ENCODE data around the gene PSMB2. TPM values are rescaled to one million over a fixed set of nuclear protein-coding genes. Genes with fewer than 3 reads are reported as not detected.

The PSMB2 gene
- total RNA-seq, 1 donor: 18.5 TPM

GRCh38 chr1:35592991-35593769 lies 48.1 kb downstream of the PSMB2 start:
- no peak overlapping the region for H3K4me3 ChIP-seq (ENCODE audit: insufficient read depth, low read length)
- H3K9me3 ChIP-seq (ENCODE audit: low read depth, low read length): no peaks in the 10 kb centered on the region
- no peaks in the 10 kb centered on the region for H3K27me3 ChIP-seq (ENCODE audit: insufficient read depth, low read length)
- peaks cover 6% of the 10 kb centered on the region for H3K36me3 ChIP-seq (ENCODE audit: insufficient read depth, low read length)
- H3K79me2 ChIP-seq (ENCODE audit: insufficient read depth, low read length): no peaks in the 10 kb centered on the region
- no peaks in the 10 kb centered on the region for H3K4me1 ChIP-seq (ENCODE audit: insufficient read depth, low read length)
- no peak for TF ChIP-seq CTCF (IDR thresholded peaks at IDR 0.05; ENCODE audit: extremely low read depth, low read depth, low read length)
- H3K4me2 ChIP-seq (ENCODE audit: insufficient read depth, low read length): no peak overlapping the region
- no peak for DNase-seq (ENCODE audit: insufficient read length, low spot score, missing footprints)
- H2AFZ ChIP-seq (ENCODE audit: low read length): no peak overlapping the region
- no peak overlapping the region for H3K27ac ChIP-seq (ENCODE audit: low read depth, low read length)
- H4K20me1 ChIP-seq (ENCODE audit: insufficient read depth, low read length): no peaks in the 10 kb centered on the region

GRCh38 chr1:35591211-35591610 lies 50.1 kb downstream of the PSMB2 start:
- TF ChIP-seq CTCF (IDR thresholded peaks at IDR 0.05; ENCODE audit: extremely low read depth, low read depth, low read length): no peak
- H3K27ac ChIP-seq (ENCODE audit: low read depth, low read length): no peak overlapping the region
- no peak overlapping the region for H2AFZ ChIP-seq (ENCODE audit: low read length)
- H3K4me2 ChIP-seq (ENCODE audit: insufficient read depth, low read length): no peak overlapping the region
- no peaks in the 10 kb centered on the region for H3K27me3 ChIP-seq (ENCODE audit: insufficient read depth, low read length)
- no peak overlapping the region for H3K4me3 ChIP-seq (ENCODE audit: insufficient read depth, low read length)
- no peaks in the 10 kb centered on the region for H4K20me1 ChIP-seq (ENCODE audit: insufficient read depth, low read length)
- H3K36me3 ChIP-seq (ENCODE audit: insufficient read depth, low read length): no peaks in the 10 kb centered on the region
- DNase-seq (ENCODE audit: insufficient read length, low spot score, missing footprints): no peak
- no peaks in the 10 kb centered on the region for H3K9me3 ChIP-seq (ENCODE audit: low read depth, low read length)
- no peaks in the 10 kb centered on the region for H3K79me2 ChIP-seq (ENCODE audit: insufficient read depth, low read length)
- H3K4me1 ChIP-seq (ENCODE audit: insufficient read depth, low read length): no peaks in the 10 kb centered on the region

GRCh38 chr1:35590476-35591040 lies 50.8 kb downstream of the PSMB2 start:
- H3K9me3 ChIP-seq (ENCODE audit: low read depth, low read length): no peaks in the 10 kb centered on the region
- TF ChIP-seq CTCF (IDR thresholded peaks at IDR 0.05; ENCODE audit: extremely low read depth, low read depth, low read length): no peak
- no peaks in the 10 kb centered on the region for H3K27me3 ChIP-seq (ENCODE audit: insufficient read depth, low read length)
- no peaks in the 10 kb centered on the region for H3K79me2 ChIP-seq (ENCODE audit: insufficient read depth, low read length)
- no peak overlapping the region for H3K4me2 ChIP-seq (ENCODE audit: insufficient read depth, low read length)
- H3K4me1 ChIP-seq (ENCODE audit: insufficient read depth, low read length): no peaks in the 10 kb centered on the region
- no peaks in the 10 kb centered on the region for H3K36me3 ChIP-seq (ENCODE audit: insufficient read depth, low read length)
- H3K27ac ChIP-seq (ENCODE audit: low read depth, low read length): no peak overlapping the region
- no peak for DNase-seq (ENCODE audit: insufficient read length, low spot score, missing footprints)
- no peaks in the 10 kb centered on the region for H4K20me1 ChIP-seq (ENCODE audit: insufficient read depth, low read length)
- no peak overlapping the region for H3K4me3 ChIP-seq (ENCODE audit: insufficient read depth, low read length)
- no peak overlapping the region for H2AFZ ChIP-seq (ENCODE audit: low read length)
